Tibial artery (tissue), 4 donors: ENCODE measurements around the gene TUT7.
"Not testable (repeated sequence)": the region's sequence is repeated elsewhere in the genome, so short reads cannot be mapped to it uniquely, and the experiment has no call there.

Experiments used
- DNase-seq, 2 donors: peaks; one replicate each; pipeline ENCODE4 v3.0.0-alpha.2; 2019
- H3K27ac ChIP-seq, 2 donors: fragments of 200-600 bp; sonication (generic) in 1 of 2; 1 replicate in 1 of 2; 2 replicates in 1 of 2; pipeline ENCODE4 v1.5.1; 2018 to 2019; ENCODE audit warnings: mild to moderate bottlenecking in 1 of 2
- H3K27me3 ChIP-seq, 2 donors: fragments of 200-600 bp; sonication (generic) in 1 of 2; one replicate each; pipeline versions ENCODE4 v1.5.1 to v1.6.0; 2016 to 2019
- H3K36me3 ChIP-seq, 3 donors: fragments of 200-600 bp; sonication (generic) in 2 of 3; one replicate each; pipeline ENCODE4 v1.5.1; 2016 to 2019; ENCODE audit warnings: mild to moderate bottlenecking in 2 of 3
- H3K4me1 ChIP-seq, 4 donors: fragments of 200-600 bp; sonication (generic) in 2 of 4; 1 replicate in 3 of 4; 2 replicates in 1 of 4; pipeline ENCODE4 v1.5.1; 2016 to 2019
- H3K4me3 ChIP-seq, 2 donors: fragments of 200-600 bp; sonication (generic) in 1 of 2; 1 replicate in 1 of 2; 2 replicates in 1 of 2; pipeline ENCODE4 v1.5.1; 2018 to 2019; ENCODE audit warnings: mild to moderate bottlenecking in 2 of 2
- H3K9me3 ChIP-seq, 3 donors: fragments of 200-600 bp; sonication (generic) in 1 of 3; one replicate each; pipeline ENCODE4 v1.5.1; 2016 to 2019
- intact Hi-C: fragments of 100-400 bp; cut with DNase I; formaldehyde crosslinking; loops from one replicate; pipeline ENCODE4 v1.15.0; 2023; ENCODE audit warnings: low total_unique reads
- TF ChIP-seq, protein P1 (sequence below), 2 experiments: fragments of 200-600 bp in 1 of 2; fragments of 450-650 bp in 1 of 2; IDR thresholded peaks; one replicate each; pipeline ENCODE4 v1.5.1; 2017 to 2019; ENCODE audit warnings: antibody characterized with exemption in 2 of 2, mild to moderate bottlenecking in 1 of 2, moderate library complexity in 1 of 2

Gene TUT7

DNA sequence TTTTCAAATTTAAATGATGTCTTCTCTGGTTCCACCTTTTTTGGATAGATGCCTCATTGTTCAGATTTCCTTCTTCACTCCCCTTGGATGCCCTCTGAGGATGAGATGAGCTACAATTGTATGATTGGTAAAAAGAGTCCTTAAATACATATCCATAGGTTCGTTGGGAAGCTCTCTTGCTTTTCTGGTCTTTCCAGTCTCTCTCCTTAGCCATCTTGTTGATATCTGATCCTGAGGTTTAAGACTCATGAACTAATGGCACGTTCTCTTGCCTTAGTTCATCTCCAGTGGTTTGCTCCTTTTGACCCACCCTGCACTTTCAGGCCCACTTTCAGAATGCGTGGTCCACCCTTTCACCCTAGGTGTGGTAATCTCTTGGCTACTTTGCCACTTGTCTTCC lies 33.2 kb upstream of the TUT7 start:
- H3K27ac ChIP-seq, result no peak overlapping the region
- intact Hi-C loops, result no loop called here
- no peak for DNase-seq

DNA sequence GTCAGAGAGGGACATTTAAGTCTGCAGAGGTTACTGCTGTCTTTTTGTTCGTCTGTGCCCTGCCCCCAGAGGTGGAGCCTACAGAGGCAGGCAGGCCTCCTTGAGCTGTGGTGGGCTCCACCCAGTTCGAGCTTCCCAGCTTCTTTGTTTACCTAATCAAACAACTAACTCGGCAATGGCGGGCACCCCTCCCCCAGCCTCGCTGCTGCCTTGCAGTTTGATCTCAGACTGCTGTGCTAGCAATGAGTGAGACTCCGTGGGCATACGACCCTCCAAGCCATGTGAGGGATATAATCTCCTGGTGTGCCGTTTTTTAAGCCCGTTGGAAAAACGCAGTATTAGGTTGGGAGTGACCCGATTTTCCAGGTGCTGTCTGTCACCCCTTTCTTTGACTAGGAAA lies 28.8 kb upstream of the TUT7 start:
- intact Hi-C loops, H3K27me3 ChIP-seq, H3K4me1 ChIP-seq, H3K27ac ChIP-seq, H3K4me3 ChIP-seq, H3K36me3 ChIP-seq, DNase-seq: not testable (repeated sequence)
- H3K9me3 ChIP-seq, result peaks cover 0 to 11% (median 6%) of the 10 kb centered on the region in 3 donors

More for the DNA sequence above, 33.2 kb upstream of the TUT7 start:
- Histone ChIP-seq H3K27me3 (no peaks in the 10 kb centered on the region), H3K4me3 (no peak overlapping the region), H3K36me3 (no peaks in the 10 kb centered on the region), H3K9me3 (peaks cover 0 to 11% (median 6%) of the 10 kb centered on the region in 3 donors), H3K4me1 (no peaks in the 10 kb centered on the region)
- TF ChIP-seq, protein P1, sequence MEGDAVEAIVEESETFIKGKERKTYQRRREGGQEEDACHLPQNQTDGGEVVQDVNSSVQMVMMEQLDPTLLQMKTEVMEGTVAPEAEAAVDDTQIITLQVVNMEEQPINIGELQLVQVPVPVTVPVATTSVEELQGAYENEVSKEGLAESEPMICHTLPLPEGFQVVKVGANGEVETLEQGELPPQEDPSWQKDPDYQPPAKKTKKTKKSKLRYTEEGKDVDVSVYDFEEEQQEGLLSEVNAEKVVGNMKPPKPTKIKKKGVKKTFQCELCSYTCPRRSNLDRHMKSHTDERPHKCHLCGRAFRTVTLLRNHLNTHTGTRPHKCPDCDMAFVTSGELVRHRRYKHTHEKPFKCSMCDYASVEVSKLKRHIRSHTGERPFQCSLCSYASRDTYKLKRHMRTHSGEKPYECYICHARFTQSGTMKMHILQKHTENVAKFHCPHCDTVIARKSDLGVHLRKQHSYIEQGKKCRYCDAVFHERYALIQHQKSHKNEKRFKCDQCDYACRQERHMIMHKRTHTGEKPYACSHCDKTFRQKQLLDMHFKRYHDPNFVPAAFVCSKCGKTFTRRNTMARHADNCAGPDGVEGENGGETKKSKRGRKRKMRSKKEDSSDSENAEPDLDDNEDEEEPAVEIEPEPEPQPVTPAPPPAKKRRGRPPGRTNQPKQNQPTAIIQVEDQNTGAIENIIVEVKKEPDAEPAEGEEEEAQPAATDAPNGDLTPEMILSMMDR (IDR thresholded peaks at IDR 0.05), result no peak

DNA sequence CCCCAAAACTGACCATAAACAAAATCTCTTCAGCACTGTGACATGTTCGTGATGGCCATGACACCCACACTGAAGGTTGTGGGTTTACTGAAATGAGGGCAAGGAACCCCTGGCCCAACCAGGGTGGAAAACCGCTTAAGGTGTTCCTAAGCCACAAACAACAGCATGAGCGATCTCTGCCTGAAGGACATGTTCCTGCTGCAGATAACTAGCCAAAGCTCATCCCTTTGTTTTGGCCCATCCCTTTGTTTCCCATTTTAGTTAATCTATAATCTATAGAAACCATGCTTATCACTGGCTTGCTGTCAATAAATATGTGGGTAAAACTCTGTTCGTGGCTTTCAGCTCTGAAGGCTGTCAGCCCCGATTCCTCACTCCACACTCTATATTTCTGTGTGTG lies 21.8 kb upstream of the TUT7 start:
- Histone ChIP-seq H3K4me3 (no peak overlapping the region), H3K9me3 (peaks cover 0 to 5% (median 5%) of the 10 kb centered on the region in 3 donors), H3K27me3 (no peaks in the 10 kb centered on the region), H3K36me3 (no peaks in the 10 kb centered on the region), H3K27ac (no peak overlapping the region), H3K4me1 (no peaks in the 10 kb centered on the region)
- intact Hi-C loops, result no loop called here
- DNase-seq, result no peak
- TF ChIP-seq, protein P1 (IDR thresholded peaks at IDR 0.05), result no peak

DNA sequence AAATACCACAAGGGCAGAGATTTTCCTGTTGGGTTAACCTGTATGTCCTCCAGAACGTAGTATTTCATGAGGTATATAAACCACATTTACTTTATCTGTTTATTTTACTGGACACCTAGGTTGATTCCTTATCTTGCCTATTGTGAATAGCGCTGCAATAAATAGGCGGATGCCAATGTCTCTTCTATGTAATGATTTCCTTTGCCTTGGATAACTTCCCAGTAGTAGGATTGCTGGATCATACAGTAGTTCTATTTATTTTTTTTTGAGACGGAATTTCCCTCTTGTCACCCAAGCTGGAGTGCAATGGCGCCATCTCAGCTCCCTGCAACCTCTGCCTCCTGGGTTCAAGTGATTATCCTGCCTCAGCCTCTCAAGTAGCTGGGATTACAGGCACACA lies 15.6 kb upstream of the TUT7 start:
- Histone ChIP-seq H3K4me1 (no peaks in the 10 kb centered on the region), H3K9me3 (peaks cover 0 to 23% (median 19%) of the 10 kb centered on the region in 3 donors), H3K27me3 (no peaks in the 10 kb centered on the region), H3K27ac (no peak overlapping the region), H3K36me3 (no peaks in the 10 kb centered on the region), H3K4me3 (no peak overlapping the region)
- intact Hi-C loops, result no loop called here
- TF ChIP-seq, protein P1 (IDR thresholded peaks at IDR 0.05), result no peak
- DNase-seq, result no peak

DNA sequence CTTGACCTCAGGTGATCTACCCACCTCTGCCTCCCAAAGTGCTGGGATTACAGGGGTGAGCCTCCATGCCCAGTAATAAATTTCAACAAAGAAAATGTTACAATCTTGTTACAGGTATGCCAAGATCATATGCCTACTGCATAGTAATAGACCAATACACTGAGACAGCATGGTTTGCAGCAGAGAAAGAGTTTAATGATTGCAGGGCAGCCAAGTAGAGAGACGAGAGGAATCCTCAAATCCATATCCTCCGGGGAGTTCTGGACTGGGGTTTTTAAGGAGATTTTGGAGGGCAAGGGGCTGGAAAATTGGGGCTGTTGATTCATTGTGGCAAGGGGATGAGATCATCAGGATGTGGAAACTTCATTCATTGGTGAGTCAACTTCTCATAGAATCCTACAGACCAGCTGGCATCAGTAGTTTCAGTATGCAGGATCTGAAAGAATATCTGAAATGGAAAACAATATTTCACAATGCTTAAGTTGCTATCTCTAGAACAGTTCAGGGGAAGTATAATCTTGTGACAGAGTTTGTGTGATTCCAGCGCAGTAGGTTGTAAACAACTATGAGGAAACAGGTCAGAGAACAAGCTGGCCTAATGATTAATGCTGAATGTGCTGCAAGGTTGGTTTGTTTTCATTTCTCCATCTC lies 14.8 kb upstream of the TUT7 start:
- H3K36me3 ChIP-seq, result no peaks in the 10 kb centered on the region
- peaks cover 0 to 23% (median 19%) of the 10 kb centered on the region in 3 donors for H3K9me3 ChIP-seq
- no peaks in the 10 kb centered on the region for H3K4me1 ChIP-seq
- TF ChIP-seq, protein P1 (IDR thresholded peaks at IDR 0.05), result no peak
- no peak overlapping the region for H3K27ac ChIP-seq
- no peak overlapping the region for H3K4me3 ChIP-seq
- no peak for DNase-seq
- intact Hi-C loops, result no loop called here
- H3K27me3 ChIP-seq, result no peaks in the 10 kb centered on the region

DNA sequence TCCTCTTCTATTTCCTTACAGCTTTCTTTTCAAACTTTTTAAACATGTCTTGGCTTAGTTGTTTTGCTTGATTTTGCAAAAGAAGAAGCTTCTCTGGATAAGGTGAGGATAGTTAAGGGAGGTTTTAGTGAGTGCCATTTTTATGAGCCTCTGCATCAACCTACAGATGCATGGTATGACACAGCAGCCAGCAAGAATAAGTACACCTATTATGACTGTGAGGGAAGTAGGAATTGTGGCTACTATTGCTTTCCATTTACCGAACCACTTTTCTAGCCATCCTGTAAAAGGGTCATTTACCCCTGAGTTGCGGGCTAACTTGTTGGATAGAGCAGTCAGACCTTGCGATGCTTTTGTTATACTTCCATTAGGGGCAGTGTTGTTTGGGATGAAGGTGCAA lies 7.0 kb upstream of the TUT7 start:
- Histone ChIP-seq H3K4me3 (no peak overlapping the region), H3K27me3 (peaks cover 0 to 2% of the 10 kb centered on the region in 2 donors), H3K9me3 (no peaks in the 10 kb centered on the region), H3K4me1 (no peaks in the 10 kb centered on the region), H3K36me3 (no peaks in the 10 kb centered on the region), H3K27ac (no peak overlapping the region)
- DNase-seq, result no peak
- intact Hi-C loops, result no loop called here
- TF ChIP-seq, protein P1 (IDR thresholded peaks at IDR 0.05), result no peak
